NCI-H446 treated with DMSO at 0.1 percent for 48 hours (cell line): Measurements from ENCODE around the gene MTRF1L.

Experiments used
- DNase-seq: peaks from one replicate; lab custom pipeline; 2025; lab: John Stamatoyannopoulos, UW

MTRF1L gene

DNA sequence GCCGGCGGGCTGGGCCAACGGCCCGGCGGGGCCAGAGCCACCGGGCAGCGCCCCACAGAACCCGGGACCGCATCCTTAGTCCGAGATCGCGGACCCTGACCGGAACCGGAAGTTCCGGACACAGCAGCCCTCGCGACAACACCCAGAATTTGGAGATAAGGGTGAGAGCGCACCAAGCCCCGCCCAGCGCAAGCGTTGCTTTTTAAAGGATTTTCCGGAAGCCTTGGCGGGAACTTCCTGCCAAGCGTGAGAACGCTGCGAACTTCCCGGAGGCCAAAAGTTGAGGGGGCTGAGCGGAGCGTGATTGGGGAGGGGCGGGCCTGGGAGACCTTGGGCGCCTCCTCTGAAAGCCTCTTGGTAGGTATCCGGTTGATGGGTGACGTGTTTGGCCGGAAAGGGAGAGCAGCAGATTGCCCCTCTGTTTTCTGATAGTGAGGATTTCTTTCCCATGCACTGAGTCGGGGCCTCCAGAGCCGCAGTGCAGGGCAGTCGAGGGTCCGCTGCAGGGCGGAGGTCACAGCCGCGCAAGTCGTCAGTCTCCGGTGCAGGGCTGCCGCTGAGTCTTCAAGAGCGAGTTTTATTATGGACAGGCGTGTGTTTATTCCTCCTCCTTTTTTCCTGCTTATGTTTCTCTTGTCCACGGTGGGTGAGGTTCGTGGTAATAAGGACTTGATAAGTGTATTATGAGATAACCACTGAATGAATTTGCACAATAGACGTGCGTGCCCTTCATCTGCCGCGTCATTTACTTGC, at the start of gene MTRF1L:
TSS of gene MTRF1L (minus strand) at position 97 of the 753 bp plus-strand sequence. CDS start at position 73, 24 bp downstream.
- DNase-seq = peak; percentile 87

DNA sequence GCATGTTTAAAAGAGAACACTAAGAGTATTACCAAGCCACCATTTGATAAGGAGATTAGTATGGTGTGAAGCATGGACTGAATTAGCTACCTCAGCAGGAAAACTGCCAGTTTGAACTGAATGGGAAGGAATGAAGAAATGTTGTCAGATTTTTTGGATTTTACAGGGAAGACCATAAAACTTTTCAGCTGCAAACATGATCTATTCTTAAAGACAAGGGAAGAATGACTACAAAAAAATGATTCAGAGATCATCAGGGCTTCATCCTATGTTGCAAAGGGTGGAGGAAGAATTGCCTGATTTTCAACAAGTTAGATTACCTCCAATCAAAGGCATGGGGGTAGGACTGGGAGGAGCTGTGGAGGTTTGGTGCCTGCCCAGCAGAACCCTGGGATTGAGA, 49.3 kb upstream of the MTRF1L start:
- DNase-seq = no peak

DNA sequence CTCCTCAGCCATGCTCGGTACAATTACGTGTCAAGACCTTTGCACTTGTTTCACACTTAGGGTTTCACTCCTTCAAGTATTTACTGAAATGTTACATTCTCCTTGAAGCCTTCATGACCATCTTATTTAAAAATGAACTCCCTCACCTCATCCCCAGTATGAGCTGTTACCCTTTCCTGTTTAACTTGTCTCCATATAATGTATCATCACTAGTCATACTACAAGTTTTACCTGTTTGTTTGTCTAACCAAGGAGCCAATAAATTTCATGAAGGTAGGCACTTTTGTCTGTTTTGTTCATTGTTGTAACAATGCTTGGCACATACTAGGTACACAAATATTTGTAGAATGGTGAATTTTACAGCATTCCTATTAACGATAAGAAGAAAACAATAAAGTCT, 46.1 kb upstream of the MTRF1L start:
- DNase-seq = no peak

- no peak for DNase-seq
Measured at GRCh38 chr6:153047386-153047785, 44.9 kb upstream of the MTRF1L start.

DNA sequence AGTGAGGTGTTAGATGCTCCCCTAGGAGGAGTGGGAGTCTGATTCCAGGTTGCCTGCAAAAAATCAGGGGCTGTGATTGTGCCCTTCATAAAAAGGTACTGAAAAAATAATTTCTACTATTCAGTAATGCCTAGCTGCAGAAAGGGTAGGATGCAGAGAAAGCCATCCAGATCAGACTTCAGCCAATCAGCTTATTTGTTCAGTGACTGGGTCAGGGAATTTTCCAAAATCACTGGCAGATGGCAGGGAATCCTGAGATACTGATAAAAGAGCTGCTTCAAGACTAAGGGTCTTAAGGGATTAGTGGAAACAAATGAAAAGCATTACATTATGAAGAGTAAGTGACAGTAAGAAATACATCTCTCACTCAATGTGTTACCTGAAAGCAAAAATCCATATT, 42.8 kb upstream of the MTRF1L start:
- DNase-seq = no peak

DNA sequence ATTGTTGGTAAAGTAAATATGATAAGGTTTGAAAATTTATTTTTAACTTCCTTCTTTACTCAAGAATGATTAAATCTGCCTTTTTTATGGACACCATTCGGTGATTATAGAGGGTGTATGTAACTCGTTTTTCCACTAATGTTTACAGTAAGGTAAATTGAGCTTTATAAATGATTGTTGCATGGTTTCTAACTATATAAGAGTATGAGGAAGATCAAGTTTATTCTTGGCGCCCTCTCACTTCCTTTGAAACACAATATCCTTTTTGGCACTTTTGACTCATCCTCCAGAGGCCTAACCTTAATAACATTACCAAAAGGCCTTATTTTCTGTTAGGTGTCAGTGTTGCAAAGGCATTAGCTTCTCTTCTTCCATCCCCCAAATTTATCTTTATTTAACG, 41.8 kb upstream of the MTRF1L start:
- no peak for DNase-seq

GRCh38 chr6:153043719-153044118, 41.2 kb upstream of the MTRF1L start:
- DNase-seq = no peak

DNA sequence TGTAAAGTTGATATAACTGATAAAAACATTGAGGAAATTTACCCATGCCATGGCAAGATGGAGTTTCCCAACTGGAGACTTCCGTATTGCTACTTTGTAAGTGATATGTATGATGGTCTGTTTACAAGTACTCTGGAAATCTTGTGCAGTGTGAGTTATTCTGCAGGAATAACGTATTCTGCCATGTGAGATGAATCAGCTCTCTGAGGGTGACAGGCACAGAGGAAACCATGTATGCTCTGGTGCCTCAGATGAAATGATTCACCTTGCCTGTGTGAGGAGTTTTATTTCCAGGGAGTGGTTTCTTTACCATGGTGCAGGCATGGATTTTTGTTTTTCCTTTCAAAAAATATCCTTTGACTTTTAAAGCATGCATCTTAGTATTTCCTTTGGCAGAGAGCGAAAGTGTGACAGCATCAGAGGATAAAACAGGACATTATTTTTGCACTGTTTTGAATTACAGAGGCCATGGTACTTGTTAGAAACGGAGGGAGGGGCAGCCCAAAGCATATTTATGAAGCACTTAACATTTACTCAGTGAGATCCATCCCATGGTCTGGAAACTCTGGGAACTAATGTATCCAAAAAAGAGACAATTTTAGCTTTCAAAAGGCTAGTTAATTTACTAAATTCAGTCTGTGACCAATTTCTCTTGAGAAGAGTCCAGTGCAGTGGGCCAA, 36.0 kb upstream of the MTRF1L start:
- DNase-seq = no peak

- no peak for DNase-seq
Measured at GRCh38 chr6:153034139-153034538, 31.6 kb upstream of the MTRF1L start.

DNA sequence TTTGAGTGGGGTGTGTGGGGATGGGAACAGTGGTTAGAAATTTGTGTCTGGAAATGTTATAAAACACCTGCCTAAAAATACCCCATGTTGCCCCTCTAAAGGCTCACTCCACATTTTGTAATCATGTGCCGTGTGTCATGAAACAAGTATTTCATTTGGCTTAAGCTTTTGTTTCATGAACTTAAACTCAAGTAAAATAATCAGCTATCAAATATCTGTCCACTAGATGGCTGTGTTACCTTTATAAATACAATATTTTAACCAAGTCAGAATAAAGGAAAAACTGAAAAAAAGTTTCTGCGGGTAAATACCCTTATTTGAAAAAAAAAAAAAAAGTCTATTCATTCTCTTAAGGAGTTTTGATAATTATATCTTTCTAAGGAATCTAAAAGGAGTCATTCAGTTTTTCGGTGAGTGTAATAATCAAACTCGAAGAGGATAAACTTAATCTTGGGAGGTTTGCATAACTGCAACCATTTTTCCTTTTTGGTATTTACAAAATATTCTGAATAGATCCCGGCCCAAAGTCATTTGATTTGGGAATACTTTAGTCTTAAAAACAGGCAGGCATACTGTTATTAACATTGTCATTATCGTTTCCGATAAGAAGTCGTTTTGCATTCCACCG, 29.9 kb upstream of the MTRF1L start:
- peak; percentile 5 for DNase-seq

DNA sequence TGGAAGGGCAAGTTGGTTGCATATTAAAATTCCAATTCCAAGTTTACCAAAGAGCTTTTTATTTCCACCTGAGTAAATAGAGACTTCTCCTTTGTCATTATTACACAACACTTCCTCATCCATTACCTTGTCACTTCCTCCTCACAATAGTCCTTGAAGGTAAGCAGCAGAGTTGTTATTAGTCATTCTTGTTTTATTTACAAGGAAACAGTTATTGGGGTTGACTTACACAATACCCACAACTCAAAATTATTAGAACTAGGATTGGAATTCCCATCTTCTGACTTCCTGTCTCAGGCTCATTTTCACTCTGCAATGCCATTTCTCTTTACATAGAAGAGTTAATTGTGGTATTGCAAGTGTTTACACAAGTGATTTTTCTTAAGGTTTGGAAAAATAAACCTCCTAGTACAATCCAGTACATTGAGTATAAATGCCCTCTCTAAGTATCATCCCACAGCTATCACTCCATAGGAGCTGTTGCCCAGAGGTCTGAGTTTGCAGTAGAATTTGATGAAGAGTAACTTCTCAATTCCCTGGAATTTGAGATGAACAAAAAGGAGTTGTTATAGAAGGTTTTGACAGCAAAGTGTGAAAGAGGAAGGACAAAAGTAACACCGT, 28.9 kb upstream of the MTRF1L start:
- no peak for DNase-seq

DNA sequence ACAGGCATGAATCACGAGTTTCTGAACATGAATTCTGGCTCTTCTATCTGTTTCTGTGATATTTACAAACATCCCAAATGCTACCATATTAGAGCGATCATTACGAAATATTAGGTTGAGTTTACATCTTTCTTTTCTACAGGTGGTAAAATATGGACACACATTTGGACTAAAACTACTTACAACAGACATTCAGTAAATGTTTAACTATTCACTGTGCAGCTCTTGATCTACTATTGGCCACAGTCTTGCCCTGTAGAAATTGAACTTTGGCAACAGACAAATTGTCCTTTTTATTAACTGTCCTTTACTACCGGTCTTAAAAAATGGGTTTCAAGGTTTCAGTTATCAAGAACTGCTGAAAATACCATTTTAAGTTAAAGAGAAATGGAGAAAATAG, 26.5 kb upstream of the MTRF1L start:
- DNase-seq = no peak

- no peak for DNase-seq
Measured at GRCh38 chr6:153028286-153028685, 25.8 kb upstream of the MTRF1L start.

DNA sequence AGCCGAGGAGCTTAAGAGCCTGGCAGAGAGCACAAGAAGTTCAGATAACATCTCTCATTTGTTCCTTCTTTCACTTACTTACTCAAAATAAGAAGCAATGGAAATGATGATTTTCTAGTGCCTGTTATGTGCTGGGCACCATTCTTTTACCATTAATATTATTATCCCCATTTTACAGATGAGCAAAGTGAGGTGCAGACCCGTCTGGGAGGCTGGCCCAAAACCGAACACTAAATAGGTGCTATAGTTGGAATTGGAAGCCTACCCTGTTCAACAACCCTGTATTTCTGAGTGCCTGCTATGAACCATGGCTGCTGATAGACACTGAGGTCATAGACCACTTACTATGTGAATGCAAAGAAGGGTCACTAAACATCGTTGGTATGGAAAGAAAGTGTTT, 25.0 kb upstream of the MTRF1L start:
- no peak for DNase-seq

DNA sequence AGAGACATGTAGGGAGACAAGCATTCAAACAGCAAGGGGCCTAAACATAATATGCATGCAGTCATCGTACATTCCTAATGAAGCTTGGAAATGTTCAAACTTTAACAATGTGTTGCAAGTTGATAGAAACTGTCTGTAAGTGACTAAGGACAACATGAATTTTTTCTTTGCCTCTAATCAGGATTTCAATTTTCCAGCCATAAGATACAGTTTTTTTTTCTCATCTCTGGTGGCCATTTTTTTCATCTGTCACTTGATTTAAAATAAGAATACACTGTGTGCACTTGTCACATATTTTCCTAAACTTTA, 22.2 kb upstream of the MTRF1L start:
- DNase-seq = no peak

DNA sequence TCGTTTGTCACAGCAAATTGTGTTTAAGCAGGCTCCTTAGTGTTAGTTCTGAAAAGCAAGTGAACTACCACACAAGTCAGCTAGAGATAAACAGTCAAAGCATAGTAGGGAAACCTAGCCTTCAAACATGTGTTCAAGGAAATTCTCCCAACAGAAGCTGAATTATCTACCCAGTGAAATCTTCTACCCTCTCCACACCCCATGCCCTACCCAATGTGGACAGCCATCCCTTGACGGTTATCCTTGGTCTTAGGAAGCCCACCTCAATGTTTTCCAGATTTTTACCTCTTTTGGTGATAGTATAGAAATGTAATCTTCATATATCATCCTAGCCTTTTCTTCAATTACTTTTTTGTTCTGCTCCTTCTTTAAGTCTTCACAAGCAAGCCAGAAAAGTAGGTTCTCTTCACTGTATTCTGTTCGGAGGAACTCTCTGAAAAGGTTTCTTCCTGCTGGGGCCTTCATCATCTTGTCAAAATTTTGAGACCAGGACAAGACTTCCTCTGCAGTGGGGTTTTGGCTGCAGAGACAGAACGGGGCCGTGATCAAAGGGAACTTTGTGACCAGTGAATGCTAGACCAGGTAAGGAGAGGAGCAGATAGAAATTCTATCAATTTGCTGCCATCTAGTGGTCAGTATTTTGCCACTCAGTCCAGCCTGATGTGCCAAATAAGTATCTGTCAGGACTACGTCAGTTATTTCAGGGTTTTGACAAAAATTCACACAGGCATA, 21.6 kb upstream of the MTRF1L start:
- peak; percentile 2 for DNase-seq

GRCh38 chr6:153018355-153018754, 15.8 kb upstream of the MTRF1L start:
- DNase-seq = no peak

DNA sequence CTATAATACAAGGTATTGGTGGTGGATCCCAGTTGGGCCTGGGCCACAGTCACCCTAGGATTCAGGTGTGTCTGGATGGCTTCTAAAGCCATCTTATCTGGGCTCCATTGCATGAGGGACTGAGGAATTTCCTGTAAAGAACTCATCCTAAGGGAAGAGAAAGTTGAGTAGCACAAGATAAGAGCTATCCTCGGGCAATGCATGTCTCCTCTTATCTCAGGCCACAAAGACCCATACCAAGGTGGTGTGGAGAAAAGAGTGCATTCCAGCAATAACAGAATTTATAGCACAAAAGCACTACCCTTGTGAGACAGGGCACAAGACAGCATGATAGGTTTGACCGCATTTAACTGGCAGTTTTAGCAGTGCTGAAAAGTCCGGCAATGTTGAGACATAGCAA, 14.3 kb upstream of the MTRF1L start:
- DNase-seq = no peak

- no peak for DNase-seq
Measured at GRCh38 chr6:153015094-153015640, 12.7 kb upstream of the MTRF1L start.

GRCh38 chr6:153013438-153013837, 10.9 kb upstream of the MTRF1L start:
- no peak for DNase-seq

- DNase-seq = no peak
Measured at GRCh38 chr6:153012856-153013255, 10.3 kb upstream of the MTRF1L start.

DNA sequence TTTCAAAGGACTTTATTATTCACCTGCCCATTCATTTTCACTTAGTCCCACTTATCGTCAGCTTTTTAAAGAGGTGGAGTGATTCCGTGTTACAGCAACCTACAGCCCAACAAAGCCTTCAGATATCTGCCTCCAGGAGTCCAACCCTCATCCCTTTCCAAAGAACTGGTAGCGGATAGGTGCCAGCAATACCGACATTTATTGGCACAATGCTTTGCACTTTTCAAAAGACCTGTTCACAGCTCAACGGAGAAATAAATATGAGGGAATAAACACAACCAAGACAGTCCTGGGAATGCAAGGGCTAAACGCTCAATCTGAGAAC, 819 bp upstream of the MTRF1L start:
- DNase-seq = no peak
